Measurements from ENCODE around the gene WHRN.

Gene WHRN

DNA sequence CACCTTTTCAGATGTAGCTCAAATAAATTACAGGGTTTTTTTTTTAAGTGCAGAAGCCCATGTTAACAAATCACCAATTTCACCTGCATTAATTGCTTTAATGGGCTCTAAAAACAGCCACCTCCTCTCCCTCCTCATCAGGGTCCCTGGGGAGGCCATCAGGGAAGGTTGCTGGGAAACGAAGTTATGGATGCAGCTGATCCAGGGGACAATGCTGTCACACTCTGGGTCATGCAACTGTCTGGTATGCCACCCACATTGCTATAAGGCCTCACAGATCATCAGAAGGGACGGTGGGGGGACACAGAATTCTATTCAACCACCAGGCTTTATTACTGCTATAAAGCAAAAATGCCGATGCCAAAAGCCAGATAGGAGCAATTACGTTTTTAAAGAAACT, 9.3 kb downstream of the WHRN start:
- no peak overlapping the region for H3K9ac ChIP-seq
- no peaks in the 10 kb centered on the region for H3K27me3 ChIP-seq (ENCODE audit: control insufficient read depth, insufficient read depth, low read length)
- no peaks in the 10 kb centered on the region for H3K36me3 ChIP-seq (ENCODE audit: control insufficient read depth, insufficient read depth, low read length)
- peaks cover 3% of the 10 kb centered on the region for H3K79me2 ChIP-seq
- TF ChIP-seq CTCF (IDR thresholded peaks at IDR 0.05) = no peak
- no peaks in the 10 kb centered on the region for H3K9me3 ChIP-seq (ENCODE audit: control insufficient read depth, low read length)
- H3K27ac ChIP-seq = no peak overlapping the region
- H3K4me2 ChIP-seq (ENCODE audit: low read length) = no peak overlapping the region
- H3K4me3 ChIP-seq (ENCODE audit: low read depth, low read length) = no peak overlapping the region
- no peak overlapping the region for H2AFZ ChIP-seq
- H3K4me1 ChIP-seq = no peaks in the 10 kb centered on the region

DNA sequence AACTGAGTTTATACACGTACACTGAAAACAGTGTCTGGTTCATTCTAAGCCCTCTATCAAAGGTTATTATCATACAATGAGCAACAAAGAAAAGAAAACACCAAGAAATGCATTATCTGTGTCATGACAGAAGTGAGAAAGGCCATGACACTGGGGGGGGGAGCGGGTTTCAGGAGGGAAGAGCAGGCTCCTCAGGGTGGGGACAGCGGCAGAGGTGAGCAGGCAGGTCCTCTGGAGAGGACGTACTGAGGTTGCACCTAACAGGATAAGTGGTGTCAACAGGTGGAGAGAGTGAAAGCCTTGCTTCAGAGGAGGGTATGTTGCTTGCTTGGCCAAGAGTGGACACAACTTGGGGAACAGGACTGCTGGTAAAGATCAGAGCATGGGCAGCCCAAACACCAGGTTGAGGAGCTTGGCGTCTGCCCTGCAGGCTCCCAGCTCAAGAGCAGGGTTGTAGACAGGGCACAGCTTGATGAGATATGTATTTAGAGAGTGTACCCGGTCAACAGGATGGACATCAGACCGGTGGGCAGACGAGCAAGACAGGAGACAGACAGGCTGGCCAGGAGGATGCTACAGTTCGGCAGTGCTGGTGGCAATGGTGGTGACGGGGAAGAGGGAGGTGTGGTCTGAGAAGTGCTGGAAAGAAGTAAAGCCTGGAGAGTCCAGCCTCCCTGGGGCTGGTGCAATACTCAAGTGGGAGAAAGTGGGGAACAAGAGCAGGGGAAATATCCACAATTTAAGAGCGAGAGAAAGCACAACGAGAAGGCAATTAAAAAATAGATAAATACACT, 10.3 kb downstream of the WHRN start:
- TF ChIP-seq CTCF (IDR thresholded peaks at IDR 0.05) = no peak
- no peaks in the 10 kb centered on the region for H3K36me3 ChIP-seq (ENCODE audit: control insufficient read depth, insufficient read depth, low read length)
- peaks cover 3% of the 10 kb centered on the region for H3K79me2 ChIP-seq
- H3K9me3 ChIP-seq (ENCODE audit: control insufficient read depth, low read length) = no peaks in the 10 kb centered on the region
- H3K9ac ChIP-seq = no peak overlapping the region
- H3K27ac ChIP-seq = no peak overlapping the region
- H2AFZ ChIP-seq = no peak overlapping the region
- no peak overlapping the region for H3K4me2 ChIP-seq (ENCODE audit: low read length)
- no peak overlapping the region for H3K4me3 ChIP-seq (ENCODE audit: low read depth, low read length)
- H3K27me3 ChIP-seq (ENCODE audit: control insufficient read depth, insufficient read depth, low read length) = no peaks in the 10 kb centered on the region
- H3K4me1 ChIP-seq = no peaks in the 10 kb centered on the region

DNA sequence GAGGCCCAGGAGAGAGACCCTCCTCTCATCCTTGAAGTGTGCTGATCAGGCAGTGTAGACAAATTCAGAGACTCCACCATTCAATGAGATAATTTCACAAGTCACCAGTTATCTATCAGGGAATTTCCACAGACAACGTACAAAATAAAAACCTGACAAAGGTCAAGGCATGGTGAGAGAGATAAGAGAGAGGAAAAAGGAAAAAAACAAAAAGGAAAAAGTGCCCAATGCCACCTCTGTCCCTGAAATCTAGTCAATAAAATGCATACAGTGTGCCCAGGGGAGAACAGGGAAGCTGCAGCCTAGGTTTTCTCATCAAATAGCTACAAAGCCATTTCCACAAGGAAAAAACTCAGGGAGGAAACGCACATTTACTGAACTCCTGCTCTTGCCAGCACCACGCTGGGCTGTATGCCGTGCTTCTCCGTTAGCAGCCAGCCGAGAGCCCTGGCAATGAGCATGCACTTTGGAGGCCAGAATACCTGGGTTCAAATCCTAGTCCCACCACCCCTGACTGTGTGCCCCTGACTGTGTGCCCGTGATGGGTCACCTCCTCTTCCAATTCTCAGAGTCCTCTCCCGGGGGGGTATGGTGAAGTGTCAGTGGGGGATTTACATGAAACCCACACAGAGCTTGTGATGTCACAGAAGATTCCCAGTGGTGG, 11.6 kb downstream of the WHRN start:
- Histone ChIP-seq H3K27ac (no peak overlapping the region), H3K9ac (no peak overlapping the region)
- TF ChIP-seq CTCF (IDR thresholded peaks at IDR 0.05) = no peak

GRCh38 chr9:114492991-114493390, 12.3 kb downstream of the WHRN start:
- no peaks in the 10 kb centered on the region for H3K27me3 ChIP-seq (ENCODE audit: control insufficient read depth, insufficient read depth, low read length)
- no peak overlapping the region for H3K4me2 ChIP-seq (ENCODE audit: low read length)
- no peak overlapping the region for H3K9ac ChIP-seq
- H3K4me3 ChIP-seq (ENCODE audit: low read depth, low read length) = no peak overlapping the region
- peaks cover 3% of the 10 kb centered on the region for H3K79me2 ChIP-seq
- no peaks in the 10 kb centered on the region for H3K9me3 ChIP-seq (ENCODE audit: control insufficient read depth, low read length)
- H3K27ac ChIP-seq = no peak overlapping the region
- H3K4me1 ChIP-seq = no peaks in the 10 kb centered on the region
- H3K36me3 ChIP-seq (ENCODE audit: control insufficient read depth, insufficient read depth, low read length) = no peaks in the 10 kb centered on the region
- no peak overlapping the region for H2AFZ ChIP-seq
- TF ChIP-seq CTCF (IDR thresholded peaks at IDR 0.05) = no peak

More for the DNA sequence above, 11.6 kb downstream of the WHRN start:
- H3K4me3 ChIP-seq (ENCODE audit: low read depth, low read length) = no peak overlapping the region
- H3K79me2 ChIP-seq = peaks cover 3% of the 10 kb centered on the region
- no peak overlapping the region for H3K4me2 ChIP-seq (ENCODE audit: low read length)
- H3K9me3 ChIP-seq (ENCODE audit: control insufficient read depth, low read length) = no peaks in the 10 kb centered on the region
- H2AFZ ChIP-seq = no peak overlapping the region
- no peaks in the 10 kb centered on the region for H3K27me3 ChIP-seq (ENCODE audit: control insufficient read depth, insufficient read depth, low read length)
- no peaks in the 10 kb centered on the region for H3K36me3 ChIP-seq (ENCODE audit: control insufficient read depth, insufficient read depth, low read length)
- H3K4me1 ChIP-seq = no peaks in the 10 kb centered on the region

All from parathyroid adenoma (tissue), 2 donors.